ENCODE measurements around the gene KRTAP10-8. TPM values are rescaled to one million over a fixed set of nuclear protein-coding genes. Genes with fewer than 3 reads are reported as not detected.

Gene KRTAP10-8
- total RNA-seq, 1 experiment from 2014 or later, result not detected

DNA sequence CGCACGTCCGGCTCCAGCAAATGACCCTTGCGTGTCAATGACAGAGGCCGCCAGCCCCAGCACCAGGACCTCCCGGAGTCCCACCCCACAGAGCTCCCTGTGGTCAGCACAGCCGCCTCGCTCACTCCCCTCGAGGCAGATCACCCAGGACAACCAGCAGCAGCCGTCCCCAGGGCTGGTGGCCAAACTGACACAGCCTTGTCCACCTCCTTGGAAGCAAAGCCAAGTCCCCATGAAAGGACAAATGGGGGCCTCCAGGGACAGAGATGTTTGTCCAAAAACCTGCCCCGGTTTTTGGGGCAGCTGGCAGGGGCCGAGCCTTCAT, 27.4 kb downstream of the KRTAP10-8 start (continued):
- TF ChIP-seq, protein P1, sequence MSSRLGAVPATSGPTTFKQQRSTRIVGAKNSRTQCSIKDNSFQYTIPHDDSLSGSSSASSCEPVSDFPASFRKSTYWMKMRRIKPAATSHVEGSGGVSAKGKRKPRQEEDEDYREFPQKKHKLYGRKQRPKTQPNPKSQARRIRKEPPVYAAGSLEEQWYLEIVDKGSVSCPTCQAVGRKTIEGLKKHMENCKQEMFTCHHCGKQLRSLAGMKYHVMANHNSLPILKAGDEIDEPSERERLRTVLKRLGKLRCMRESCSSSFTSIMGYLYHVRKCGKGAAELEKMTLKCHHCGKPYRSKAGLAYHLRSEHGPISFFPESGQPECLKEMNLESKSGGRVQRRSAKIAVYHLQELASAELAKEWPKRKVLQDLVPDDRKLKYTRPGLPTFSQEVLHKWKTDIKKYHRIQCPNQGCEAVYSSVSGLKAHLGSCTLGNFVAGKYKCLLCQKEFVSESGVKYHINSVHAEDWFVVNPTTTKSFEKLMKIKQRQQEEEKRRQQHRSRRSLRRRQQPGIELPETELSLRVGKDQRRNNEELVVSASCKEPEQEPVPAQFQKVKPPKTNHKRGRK (CRISPR knock-in tag; IDR thresholded peaks at IDR 0.05; ENCODE audit: borderline replicate concordance), result no peak
- no peak for TF ChIP-seq MYBL2 (CRISPR knock-in tag; IDR thresholded peaks at IDR 0.05)
- TF ChIP-seq GRHL2 (CRISPR knock-in tag; IDR thresholded peaks at IDR 0.05; ENCODE audit: insufficient replicate concordance, severe bottlenecking), result no peak
- TF ChIP-seq, protein P2, sequence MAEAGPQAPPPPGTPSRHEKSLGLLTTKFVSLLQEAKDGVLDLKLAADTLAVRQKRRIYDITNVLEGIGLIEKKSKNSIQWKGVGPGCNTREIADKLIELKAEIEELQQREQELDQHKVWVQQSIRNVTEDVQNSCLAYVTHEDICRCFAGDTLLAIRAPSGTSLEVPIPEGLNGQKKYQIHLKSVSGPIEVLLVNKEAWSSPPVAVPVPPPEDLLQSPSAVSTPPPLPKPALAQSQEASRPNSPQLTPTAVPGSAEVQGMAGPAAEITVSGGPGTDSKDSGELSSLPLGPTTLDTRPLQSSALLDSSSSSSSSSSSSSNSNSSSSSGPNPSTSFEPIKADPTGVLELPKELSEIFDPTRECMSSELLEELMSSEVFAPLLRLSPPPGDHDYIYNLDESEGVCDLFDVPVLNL (CRISPR knock-in tag; IDR thresholded peaks at IDR 0.05; ENCODE audit: borderline replicate concordance, low read depth), result no peak

DNA sequence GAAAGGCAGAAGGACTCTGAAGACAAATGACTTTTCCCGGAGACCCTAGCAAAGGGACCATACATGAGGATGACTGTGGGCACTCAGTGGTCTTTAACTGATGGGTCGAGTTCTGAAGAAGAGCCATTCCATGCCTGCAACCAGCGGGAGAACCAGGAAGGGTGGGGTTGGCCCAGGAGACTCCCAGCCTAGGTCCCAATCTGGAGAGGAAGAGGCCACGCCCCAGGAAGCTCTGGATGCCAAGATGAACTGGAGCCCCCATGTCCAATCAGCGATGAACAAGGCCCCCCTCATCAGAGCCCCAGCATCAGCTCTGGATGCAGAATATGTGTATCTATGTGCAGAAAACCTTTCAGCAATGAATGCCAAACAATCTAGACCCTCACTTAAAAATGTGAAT, 28.9 kb downstream of the KRTAP10-8 start:
- no peak overlapping the region for H3K27ac Mint-ChIP-seq
- ChIA-PET POLR2A (no interaction called here), CTCF (no interaction called here)
- DNase-seq (ENCODE audit: low spot score) (no peak), ATAC-seq (no peak)
- H3K4me1 Mint-ChIP-seq, result peaks cover 6% of the 10 kb centered on the region
- H3K9me3 Mint-ChIP-seq, result peaks cover 40% of the 10 kb centered on the region
- peaks cover 25% of the 10 kb centered on the region for H3K36me3 Mint-ChIP-seq
- peaks cover 8% of the 10 kb centered on the region; the same call in 1 of the 2 replicates for H3K27me3 Mint-ChIP-seq (ENCODE audit: low read depth)
- TF ChIP-seq, protein P3, sequence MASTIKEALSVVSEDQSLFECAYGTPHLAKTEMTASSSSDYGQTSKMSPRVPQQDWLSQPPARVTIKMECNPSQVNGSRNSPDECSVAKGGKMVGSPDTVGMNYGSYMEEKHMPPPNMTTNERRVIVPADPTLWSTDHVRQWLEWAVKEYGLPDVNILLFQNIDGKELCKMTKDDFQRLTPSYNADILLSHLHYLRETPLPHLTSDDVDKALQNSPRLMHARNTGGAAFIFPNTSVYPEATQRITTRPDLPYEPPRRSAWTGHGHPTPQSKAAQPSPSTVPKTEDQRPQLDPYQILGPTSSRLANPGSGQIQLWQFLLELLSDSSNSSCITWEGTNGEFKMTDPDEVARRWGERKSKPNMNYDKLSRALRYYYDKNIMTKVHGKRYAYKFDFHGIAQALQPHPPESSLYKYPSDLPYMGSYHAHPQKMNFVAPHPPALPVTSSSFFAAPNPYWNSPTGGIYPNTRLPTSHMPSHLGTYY (CRISPR knock-in tag; IDR thresholded peaks at IDR 0.05), result no peak
- no peak for TF ChIP-seq SMAD4 (CRISPR knock-in tag; IDR thresholded peaks at IDR 0.05)
- TF ChIP-seq, protein P4, sequence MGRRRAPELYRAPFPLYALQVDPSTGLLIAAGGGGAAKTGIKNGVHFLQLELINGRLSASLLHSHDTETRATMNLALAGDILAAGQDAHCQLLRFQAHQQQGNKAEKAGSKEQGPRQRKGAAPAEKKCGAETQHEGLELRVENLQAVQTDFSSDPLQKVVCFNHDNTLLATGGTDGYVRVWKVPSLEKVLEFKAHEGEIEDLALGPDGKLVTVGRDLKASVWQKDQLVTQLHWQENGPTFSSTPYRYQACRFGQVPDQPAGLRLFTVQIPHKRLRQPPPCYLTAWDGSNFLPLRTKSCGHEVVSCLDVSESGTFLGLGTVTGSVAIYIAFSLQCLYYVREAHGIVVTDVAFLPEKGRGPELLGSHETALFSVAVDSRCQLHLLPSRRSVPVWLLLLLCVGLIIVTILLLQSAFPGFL (CRISPR knock-in tag; IDR thresholded peaks at IDR 0.05; ENCODE audit: borderline replicate concordance), result no peak
- H3K4me3 Mint-ChIP-seq, result no peak overlapping the region

DNA sequence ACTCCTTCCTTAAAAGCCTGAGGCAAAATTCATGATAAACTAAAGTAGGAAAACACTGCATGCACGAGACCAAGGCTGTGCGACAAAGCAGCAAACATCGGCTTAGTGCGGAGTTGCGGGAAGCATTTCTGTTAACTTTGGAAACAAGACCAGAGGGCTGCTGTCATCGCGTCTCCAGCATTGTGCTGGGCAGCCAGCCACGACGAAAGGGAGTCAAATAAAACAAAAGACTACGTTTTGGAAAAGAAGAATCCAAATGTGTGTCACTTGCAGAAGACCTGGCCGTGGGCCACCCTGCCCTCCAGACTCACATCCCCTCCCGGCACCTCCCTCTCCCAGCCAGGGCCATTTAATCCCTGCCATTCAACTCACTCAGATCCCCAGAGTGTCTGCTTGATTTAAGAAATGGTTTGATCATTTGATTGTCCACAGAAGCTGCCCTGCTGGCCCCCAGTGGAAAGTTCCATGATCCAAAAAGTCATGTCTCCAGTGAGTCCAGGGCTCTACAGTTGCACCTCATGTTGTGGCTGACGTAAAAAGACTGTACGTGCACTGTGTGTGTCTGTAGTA, 31.9 kb downstream of the KRTAP10-8 start:
- DNase-seq (ENCODE audit: low spot score) (no peak), ATAC-seq (no peak)
- Mint-ChIP-seq H3K27me3 (ENCODE audit: low read depth) (peaks cover 8% of the 10 kb centered on the region; the same call in 1 of the 2 replicates), H3K36me3 (peaks cover 28% of the 10 kb centered on the region), H3K4me3 (no peak overlapping the region), H3K9me3 (peaks cover 40% of the 10 kb centered on the region), H3K27ac (no peak overlapping the region), H3K4me1 (peaks cover 10% of the 10 kb centered on the region)
- ChIA-PET CTCF (no interaction called here), POLR2A (no interaction called here)
- no peak for TF ChIP-seq MYBL2 (CRISPR knock-in tag; IDR thresholded peaks at IDR 0.05)
- TF ChIP-seq OVOL2 (CRISPR knock-in tag; IDR thresholded peaks at IDR 0.05; ENCODE audit: borderline replicate concordance), result no peak
- TF ChIP-seq, protein P4 (CRISPR knock-in tag; IDR thresholded peaks at IDR 0.05; ENCODE audit: borderline replicate concordance), result no peak

DNA sequence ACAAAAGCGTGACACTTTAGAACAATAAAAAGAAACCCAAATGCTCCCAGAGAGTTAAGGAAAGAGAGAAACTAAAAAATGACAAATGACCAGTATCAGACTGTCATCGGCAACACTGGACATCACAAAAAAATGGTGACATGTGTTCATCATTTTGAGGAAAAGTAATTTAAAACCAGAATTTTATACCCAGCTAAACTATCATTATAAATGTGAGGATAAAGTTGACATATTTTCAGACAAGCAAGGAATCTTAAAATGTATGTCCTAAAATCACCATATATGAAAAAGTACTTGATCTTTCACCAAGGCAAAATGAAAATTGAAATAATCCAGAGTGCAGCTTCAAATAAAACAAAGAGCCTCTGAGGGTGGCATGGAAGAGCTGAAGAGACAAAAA, 33.0 kb downstream of the KRTAP10-8 start:
- H3K27me3 Mint-ChIP-seq (ENCODE audit: low read depth), result peaks cover 8% of the 10 kb centered on the region; the same call in 1 of the 2 replicates
- DNase-seq (ENCODE audit: low spot score) (no peak), ATAC-seq (no peak)
- H3K36me3 Mint-ChIP-seq, result peaks cover 27% of the 10 kb centered on the region
- ChIA-PET POLR2A (no interaction called here), CTCF (interaction anchor here (0.6 kb wide), 1 partner anchor 149 kb away, joined by 3 read pairs; no protein-coding TSS in a partner anchor)
- peaks cover 10% of the 10 kb centered on the region for H3K4me1 Mint-ChIP-seq
- no peak overlapping the region for H3K27ac Mint-ChIP-seq
- peaks cover 38% of the 10 kb centered on the region for H3K9me3 Mint-ChIP-seq
- H3K4me3 Mint-ChIP-seq, result no peak overlapping the region
- TF ChIP-seq, protein P5, sequence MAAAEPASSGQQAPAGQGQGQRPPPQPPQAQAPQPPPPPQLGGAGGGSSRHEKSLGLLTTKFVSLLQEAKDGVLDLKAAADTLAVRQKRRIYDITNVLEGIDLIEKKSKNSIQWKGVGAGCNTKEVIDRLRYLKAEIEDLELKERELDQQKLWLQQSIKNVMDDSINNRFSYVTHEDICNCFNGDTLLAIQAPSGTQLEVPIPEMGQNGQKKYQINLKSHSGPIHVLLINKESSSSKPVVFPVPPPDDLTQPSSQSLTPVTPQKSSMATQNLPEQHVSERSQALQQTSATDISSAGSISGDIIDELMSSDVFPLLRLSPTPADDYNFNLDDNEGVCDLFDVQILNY (CRISPR knock-in tag; IDR thresholded peaks at IDR 0.05), result no peak
- TF ChIP-seq, protein P6, sequence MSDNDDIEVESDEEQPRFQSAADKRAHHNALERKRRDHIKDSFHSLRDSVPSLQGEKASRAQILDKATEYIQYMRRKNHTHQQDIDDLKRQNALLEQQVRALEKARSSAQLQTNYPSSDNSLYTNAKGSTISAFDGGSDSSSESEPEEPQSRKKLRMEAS (CRISPR knock-in tag; IDR thresholded peaks at IDR 0.05), result no peak
- TF ChIP-seq ZBTB21 (CRISPR knock-in tag; IDR thresholded peaks at IDR 0.05; ENCODE audit: borderline replicate concordance) (no peak), SP1 (CRISPR knock-in tag; conservative IDR thresholded peaks at IDR 0.05) (no peak), TEAD1 (CRISPR knock-in tag; IDR thresholded peaks at IDR 0.05) (no peak), HMGA2 (CRISPR knock-in tag; IDR thresholded peaks at IDR 0.05) (no peak)
- TF ChIP-seq, protein P7, sequence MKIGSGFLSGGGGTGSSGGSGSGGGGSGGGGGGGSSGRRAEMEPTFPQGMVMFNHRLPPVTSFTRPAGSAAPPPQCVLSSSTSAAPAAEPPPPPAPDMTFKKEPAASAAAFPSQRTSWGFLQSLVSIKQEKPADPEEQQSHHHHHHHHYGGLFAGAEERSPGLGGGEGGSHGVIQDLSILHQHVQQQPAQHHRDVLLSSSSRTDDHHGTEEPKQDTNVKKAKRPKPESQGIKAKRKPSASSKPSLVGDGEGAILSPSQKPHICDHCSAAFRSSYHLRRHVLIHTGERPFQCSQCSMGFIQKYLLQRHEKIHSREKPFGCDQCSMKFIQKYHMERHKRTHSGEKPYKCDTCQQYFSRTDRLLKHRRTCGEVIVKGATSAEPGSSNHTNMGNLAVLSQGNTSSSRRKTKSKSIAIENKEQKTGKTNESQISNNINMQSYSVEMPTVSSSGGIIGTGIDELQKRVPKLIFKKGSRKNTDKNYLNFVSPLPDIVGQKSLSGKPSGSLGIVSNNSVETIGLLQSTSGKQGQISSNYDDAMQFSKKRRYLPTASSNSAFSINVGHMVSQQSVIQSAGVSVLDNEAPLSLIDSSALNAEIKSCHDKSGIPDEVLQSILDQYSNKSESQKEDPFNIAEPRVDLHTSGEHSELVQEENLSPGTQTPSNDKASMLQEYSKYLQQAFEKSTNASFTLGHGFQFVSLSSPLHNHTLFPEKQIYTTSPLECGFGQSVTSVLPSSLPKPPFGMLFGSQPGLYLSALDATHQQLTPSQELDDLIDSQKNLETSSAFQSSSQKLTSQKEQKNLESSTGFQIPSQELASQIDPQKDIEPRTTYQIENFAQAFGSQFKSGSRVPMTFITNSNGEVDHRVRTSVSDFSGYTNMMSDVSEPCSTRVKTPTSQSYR (CRISPR knock-in tag; IDR thresholded peaks at IDR 0.05), result no peak
- TF ChIP-seq, protein P8, sequence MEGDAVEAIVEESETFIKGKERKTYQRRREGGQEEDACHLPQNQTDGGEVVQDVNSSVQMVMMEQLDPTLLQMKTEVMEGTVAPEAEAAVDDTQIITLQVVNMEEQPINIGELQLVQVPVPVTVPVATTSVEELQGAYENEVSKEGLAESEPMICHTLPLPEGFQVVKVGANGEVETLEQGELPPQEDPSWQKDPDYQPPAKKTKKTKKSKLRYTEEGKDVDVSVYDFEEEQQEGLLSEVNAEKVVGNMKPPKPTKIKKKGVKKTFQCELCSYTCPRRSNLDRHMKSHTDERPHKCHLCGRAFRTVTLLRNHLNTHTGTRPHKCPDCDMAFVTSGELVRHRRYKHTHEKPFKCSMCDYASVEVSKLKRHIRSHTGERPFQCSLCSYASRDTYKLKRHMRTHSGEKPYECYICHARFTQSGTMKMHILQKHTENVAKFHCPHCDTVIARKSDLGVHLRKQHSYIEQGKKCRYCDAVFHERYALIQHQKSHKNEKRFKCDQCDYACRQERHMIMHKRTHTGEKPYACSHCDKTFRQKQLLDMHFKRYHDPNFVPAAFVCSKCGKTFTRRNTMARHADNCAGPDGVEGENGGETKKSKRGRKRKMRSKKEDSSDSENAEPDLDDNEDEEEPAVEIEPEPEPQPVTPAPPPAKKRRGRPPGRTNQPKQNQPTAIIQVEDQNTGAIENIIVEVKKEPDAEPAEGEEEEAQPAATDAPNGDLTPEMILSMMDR (IDR thresholded peaks at IDR 0.05), result no peak
